Smooth muscle cell of the brain vasculature (primary cell): ENCODE results near the gene DDX55.
"Not testable (repeated sequence)": the region's sequence is repeated elsewhere in the genome, so short reads cannot be mapped to it uniquely, and the experiment has no call there.

Experiments
- DNase-seq: peaks from one replicate; pipeline ENCODE4 v3.0.0-alpha.2; 2012; ENCODE audit warnings: low read depth, low spot score

Gene DDX55, protein sequence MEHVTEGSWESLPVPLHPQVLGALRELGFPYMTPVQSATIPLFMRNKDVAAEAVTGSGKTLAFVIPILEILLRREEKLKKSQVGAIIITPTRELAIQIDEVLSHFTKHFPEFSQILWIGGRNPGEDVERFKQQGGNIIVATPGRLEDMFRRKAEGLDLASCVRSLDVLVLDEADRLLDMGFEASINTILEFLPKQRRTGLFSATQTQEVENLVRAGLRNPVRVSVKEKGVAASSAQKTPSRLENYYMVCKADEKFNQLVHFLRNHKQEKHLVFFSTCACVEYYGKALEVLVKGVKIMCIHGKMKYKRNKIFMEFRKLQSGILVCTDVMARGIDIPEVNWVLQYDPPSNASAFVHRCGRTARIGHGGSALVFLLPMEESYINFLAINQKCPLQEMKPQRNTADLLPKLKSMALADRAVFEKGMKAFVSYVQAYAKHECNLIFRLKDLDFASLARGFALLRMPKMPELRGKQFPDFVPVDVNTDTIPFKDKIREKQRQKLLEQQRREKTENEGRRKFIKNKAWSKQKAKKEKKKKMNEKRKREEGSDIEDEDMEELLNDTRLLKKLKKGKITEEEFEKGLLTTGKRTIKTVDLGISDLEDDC

DNA sequence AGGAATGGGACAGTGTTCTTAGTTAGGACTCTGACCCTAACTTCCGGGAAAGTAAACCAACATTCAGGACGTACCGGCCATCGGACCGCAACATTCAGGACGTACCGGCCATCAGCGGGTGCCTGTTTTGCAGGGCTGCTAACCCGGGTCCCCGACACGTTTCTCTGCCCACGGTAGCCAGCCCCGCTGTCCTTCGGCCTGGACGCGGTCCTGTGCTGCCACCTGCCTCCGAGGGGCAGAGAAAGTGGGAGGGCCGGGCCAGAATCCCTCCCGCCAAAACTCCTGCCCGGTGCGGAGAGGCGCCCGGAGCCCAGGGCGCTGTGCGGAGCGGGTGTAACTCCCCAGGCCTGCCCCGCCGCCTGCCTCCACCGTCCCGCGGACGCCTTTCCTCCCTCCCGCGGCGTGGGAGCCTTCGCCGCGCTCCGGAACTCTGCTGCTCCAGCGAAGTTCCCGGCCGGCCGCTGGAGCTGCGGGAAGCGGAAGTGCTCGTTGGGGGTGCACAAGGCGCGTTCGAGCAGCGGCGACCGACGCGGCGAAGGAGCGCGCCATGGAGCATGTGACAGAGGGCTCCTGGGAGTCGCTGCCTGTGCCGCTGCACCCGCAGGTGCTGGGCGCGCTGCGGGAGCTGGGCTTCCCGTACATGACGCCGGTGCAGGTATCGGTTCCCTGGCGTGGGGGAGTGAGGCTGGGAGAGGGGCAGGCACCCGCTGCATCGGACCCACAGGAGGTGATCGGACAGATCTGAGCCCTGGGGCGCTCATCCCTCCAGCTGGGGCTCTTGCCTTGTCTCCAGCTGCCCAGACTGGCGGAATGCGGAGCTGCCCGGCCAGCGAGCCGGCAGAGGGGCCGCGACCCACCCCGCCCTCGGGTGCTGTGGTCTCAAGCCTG lies at the start of gene DDX55:
TSS of gene DDX55 (plus strand) at position 498 of the 888 bp plus-strand sequence. CDS start at position 548, 50 bp downstream.
- peak; percentile 36 for DNase-seq

DNA sequence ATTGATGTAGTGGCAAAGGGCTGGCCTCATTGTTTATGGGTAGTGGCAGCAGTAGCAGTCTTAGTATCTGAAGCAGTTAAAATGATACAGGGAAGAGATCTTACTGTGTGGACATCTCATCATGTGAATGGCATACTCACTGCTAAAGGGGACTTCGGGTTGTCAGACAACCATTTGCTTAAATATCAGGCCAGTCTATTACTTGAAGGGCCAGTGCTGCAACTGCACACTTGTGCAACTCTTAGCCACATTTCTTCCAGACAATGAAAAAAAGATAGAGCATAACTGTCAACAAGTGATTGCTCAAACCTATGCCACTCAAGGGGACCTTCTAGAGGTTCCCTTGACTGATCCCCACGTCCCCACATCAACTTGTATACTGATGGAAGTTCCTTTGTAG lies 47.8 kb upstream of the DDX55 start:
- not testable (repeated sequence) for DNase-seq

DNA sequence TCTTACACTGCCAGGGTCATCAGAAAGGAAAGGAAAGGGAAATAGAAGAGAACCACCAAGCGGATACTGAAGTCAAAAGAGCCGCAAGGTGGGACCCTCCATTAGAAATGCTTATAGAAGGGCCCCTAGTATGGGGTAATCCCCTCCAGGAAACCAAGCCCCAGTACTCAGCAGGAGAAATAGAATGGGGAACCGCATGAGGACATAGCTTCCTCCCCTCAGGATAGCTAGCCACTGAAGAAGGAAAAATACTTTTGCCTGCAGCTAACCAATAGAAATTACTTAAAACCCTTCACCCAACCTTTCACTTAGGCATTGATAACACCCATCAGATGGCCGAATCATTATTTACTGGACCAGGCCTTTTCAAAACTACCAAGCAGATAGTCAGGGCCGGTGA lies 47.1 kb upstream of the DDX55 start:
- DNase-seq, result not testable (repeated sequence)

DNA sequence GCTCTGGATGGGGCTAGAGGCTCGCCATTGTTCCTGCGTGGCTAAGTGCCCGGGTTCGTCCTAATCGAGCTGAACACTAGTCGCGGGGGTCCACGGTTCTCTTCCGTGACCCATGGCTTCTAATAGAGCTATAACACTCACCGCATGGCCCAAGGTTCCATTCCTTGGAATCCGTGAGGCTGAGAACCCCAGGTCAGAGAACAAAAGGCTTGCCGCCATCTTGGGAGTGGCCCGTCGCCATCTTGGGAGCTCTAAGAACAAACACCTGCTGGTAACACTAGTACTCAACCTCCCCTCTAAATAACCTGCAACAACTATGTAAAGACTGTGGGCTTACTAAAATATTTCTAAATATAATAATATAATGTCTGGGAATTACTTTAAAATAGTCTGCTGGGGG lies 43.4 kb upstream of the DDX55 start:
- DNase-seq, result not testable (repeated sequence)

DNA sequence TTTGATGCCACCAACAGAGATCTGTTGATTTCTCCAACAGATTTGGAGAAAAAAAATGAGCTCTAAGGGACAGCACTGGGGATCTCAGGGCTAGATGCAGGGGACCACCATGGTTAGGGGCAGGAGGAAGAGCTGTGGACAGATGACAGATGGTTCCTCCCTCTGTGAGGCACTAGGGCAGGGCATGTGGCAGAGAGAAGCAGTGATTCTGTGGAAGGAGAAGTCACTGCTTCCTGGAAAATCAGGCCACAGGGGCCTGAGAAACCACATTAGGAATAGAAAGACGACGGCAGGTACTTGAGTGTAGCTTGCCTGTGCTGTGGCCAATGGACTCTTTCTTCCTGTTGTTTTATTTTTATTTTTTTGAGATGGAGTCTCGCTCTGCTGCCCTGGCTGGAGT lies 42.4 kb upstream of the DDX55 start:
- no peak for DNase-seq

DNA sequence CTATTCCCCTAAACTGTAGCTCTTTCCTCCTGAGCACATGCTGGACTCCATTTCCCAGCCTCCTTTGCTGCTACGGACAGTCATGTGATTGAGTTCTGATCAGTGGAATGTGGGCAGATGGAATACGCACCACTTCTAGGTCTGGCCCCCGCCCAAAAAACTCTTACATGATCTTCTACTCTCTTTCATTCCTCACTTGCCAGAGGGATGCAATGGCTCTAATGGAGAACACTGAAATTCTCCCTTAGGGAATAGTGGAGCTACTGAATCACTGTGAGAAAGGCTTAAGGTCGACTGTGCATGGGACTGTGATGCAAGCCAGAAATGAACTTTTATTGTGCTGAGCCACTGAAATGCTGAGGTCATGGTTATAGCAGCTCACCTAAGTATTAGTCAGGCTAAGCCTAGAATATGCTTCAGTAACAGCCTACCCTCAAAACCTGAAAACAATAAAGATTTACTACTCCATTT lies 30.5 kb upstream of the DDX55 start:
- DNase-seq, result no peak

DNA sequence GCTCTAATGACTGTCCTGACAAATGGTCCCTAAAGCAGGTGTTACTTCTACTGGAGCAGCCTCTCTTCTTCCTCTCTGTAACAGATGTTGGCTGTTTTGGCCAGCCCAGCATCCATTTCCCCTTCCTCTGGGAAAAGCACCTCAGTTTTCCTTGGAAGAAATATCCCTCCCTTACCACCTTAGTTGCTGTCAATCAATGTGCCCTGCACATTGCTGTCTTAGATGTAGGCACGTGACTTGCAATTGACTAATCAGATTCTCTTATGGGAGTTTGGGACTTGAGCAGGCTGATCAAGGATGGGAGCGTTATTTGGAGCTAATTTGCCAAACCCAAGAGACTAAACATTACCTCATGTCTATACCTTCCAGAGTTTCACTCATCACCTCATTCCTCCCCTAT lies 29.5 kb upstream of the DDX55 start:
- DNase-seq, result no peak

DNA sequence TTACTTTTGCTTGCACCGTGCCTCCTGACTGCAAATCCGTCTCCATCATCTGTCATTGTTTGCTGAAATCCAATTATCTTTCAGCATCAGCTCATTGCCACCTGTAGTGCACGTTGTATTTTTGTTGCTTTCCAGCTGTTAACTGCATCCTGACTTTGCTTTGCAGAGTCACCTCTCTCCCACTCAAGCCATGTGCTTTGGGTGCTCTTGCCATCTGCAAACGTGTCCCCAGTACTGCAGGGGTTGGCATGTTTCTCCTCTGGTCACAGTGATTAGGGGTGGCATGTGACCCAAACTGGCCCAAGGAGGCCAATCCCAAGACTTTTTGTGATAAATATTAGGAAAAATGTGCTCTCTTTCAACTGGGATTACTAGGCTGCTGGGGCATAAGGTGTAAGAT lies 28.0 kb upstream of the DDX55 start:
- no peak for DNase-seq

DNA sequence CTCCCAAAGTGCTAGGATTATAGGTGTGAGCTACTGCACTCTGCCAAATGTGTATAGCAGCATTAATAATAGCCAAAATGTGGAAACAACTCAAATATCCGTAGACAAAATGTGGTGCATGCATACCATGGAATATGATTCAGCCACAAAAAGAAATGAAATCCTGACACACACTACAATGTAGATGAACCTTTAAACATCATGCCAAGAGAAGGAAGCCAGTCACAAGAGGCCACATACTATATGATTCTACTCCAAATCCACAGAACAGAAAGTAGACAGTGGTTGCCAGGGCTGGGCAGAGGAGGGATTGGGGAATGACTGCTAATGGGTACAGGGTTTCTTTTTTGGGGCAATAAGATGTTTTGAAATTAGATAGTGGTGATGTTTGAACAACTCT lies 25.3 kb upstream of the DDX55 start:
- no peak for DNase-seq

DNA sequence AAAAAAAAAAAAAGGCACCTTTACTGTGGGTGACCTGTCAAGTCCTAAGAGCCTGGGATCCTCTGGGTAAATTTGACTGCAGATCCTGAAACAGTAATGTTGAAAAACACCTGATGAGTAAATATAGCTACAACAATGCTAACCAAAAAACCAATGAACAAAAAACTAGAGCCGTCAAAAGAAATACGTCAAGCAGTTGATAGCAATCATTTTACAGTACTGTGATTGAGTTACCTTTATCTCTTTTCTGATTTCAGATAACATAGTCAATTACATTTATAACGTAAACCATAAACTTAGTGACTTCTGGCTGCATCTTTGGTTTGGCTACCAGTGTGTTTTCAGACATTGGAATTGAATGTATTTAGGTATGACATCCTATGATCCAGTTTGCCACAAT lies 23.7 kb upstream of the DDX55 start:
- DNase-seq, result no peak

DNA sequence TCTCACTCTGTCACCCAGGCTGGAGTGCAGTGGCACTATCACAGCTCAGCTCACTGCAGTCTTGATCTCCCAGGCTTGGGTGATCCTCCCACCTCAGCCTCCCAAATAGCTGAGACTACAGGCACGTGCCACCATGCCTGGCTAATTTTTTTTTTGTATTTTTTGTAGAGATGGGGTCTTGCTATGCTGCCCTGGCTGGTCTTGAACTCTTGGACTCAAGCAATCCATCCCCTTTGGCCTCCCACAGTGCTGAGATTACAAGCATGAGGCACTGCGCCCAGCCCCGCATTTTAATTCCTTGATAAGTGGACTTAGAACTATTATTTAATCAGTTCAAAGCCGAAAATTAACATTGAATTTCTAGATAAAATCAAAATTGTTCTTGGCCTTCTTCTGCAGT lies 23.1 kb upstream of the DDX55 start:
- not testable (repeated sequence) for DNase-seq

DNA sequence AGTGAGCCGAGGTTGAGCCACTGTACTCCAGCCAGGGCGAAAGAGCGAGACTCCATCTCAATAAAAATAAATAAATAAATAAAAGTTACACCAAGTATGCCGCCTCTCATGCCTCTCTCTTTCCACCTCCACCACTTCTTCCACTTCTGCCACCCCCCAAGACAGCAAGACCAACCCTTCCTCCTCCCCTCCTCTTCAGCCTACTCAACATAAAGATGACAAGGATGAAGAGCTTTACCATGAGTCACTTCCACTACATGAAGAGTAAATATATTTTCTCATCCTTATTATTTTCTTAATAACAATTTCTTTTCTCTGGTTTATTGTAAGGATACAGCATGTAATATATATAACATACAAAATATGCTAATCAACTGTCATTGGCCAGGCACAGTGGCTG lies 21.1 kb upstream of the DDX55 start:
- DNase-seq, result no peak

DNA sequence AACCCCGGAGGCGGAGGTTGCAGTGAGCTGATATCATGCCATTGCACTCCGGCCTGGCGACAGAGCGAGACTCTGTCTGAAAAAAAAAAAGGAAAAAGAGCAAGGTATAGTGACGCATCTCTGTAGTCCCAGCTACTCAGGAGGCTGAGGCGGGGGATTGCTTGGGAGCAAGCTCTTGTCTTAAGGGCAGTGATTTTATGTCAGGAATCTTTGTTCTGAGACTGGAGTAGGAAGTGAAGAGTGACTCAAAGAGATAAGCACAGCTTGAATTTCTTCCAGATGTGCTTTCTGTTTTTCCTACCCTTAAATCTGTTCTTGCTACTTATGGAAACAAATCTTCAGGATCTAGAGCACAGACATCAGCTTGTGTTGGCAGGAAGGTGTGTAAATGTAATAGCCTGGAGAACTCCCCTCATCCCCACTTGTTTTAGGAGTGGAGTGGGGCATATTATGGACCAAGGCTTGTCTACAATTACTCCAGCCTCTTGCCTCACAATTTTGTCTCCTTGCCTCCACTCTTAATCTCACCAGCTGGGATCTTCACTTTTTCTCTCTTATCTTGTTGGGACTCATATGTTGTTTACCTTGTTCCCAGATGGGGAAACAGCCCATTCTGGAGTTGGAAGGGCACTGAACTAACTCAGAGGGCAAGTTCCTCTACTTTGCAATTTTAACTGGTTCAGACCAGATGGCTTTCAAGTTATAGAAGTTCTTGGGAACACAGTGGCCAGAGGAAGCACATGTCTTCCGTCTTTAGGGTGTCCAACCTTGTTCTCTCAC lies 10.0 kb upstream of the DDX55 start:
- DNase-seq, result no peak

DNA sequence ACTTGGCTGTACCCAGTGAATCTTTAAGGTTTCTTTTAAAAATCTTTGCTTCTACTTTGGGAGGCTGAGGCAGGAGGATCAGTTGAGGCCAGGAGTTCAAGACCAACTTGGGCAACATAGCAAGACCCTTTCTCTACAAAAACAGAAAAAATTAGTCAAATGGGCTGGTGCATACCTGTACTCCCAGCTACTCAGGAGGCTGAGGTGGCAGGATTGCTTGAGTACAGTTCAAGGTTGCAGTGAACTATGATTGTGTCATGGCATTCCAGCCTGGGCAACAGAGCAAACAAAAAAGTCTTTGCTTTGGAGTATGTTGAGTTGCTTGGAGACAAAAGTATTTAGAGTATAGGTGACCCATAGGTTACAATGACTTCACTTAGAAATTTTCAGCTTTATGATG lies 6.2 kb upstream of the DDX55 start:
- no peak for DNase-seq

DNA sequence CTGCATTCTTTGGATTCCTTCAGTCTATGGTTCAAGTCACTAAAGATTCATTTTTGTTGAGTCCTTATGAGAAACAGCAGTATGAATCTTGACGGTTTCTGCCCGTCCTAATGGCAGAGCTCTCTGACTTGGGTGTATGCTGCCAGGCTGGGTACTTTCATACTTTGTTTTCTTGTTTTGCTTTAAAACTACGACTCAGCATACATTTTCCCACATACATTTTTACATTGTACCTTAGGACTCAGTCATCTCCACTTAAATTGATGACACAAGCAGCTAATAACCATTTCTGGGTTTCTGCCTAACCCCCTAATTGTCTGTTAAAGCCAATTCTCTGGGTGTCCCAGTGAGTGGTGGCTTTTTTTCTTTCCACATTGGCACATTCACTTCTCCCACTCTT lies 4.8 kb upstream of the DDX55 start:
- DNase-seq, result no peak

DNA sequence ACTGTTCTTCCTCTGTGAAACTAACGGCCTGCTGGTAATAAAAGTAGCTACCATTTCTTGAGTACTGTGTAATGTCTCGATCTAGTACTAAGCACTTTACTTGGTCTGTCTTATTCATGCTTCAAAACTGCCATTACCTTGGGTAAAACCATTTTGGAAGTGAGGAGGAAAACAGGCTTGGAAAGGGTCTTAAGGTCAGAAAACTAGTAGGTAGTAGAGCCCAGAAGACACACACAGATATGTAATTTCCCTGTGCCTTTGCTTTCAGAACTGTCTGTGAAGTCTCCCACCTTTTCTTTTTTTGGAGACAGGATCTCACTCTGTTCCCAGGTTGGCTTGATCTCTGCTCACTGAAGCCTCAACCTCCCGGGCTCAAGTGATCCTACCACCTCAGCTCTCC lies 3.4 kb upstream of the DDX55 start:
- DNase-seq, result no peak

DNA sequence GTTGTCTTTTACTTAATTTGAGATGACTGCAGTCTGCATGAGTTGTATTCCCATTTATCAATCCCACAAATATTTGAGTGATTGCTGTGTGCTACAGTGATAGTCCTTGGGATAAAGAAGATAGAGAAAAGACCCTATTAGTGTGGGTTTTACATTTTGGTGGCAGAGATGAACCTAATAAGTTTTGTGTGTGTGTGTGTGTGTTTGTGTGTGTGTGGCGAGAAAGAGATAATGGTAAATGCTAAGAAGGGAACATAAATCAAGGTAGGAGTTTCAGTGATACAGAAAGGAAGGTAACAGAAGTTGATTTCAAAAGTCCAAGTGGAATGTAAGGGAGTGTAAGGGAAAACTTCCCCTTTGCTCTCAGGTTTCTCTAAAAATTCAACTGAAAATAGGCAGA lies 2.6 kb upstream of the DDX55 start:
- no peak for DNase-seq

DNA sequence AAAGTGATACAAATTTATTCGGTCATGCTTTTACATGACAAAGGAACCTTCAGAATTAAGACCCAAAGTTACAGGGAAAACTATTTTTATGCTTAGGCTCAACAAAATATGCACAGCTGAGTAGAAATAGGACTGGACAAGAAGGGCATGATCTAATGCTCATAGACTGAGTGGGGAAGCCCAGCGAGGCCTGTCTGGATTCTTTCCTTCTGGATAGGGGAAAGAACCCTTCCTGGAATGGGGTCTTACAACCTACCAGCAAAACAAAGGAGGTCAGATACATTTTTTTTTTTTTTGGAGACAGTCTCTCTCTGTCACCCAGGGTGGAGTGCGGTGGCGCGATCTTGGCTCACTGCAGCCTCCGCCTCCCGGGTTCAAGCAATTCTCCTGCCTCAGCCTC lies 2.2 kb upstream of the DDX55 start:
- DNase-seq, result no peak

DNA sequence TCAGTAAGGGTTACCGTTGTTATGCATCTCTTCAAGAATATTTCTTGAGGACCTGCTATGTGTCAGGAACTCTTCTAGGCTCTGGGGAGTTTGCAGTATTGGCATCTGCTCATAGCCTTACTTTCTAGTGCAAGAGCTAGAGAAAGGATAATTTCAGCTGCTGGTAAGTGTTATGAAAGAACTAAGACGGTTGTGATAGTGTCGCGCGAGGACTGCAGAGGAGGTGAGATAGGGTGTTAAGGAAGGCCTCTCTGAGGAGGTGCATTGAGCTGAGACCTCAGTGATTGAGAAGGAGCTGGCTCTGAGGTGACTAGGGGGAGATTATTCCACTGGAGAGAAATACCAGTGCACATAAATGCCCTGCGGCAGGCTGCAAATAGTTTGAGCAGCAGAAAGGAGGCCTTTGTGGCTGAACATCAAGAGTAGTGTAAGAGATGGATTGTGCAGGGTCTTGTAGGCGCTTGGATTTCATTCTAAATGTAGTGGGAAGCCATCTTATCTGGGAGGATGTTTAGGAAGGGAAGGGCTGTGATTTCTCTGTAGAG lies 824 bp downstream of the DDX55 start:
- no peak for DNase-seq

DNA sequence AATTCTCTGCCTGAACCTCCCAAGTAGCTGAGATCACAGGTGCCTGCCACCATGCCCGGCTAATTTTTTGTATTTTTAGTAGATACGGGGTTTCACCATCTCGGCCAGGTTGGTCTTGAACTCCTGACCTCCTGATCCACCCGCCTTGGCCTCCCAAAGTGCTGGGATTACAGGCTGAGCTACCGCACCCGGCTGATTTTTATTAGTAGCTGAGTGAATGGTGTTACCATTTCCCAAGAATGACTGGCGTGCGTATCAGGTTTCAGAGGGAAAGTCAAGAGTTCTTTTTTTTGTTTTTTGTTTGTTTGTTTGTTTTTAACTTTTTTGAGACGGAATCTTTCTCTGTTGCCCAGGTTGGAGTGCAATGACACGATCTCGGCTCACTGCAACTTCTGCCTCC lies 1.6 kb downstream of the DDX55 start:
- DNase-seq, result not testable (repeated sequence)

DNA sequence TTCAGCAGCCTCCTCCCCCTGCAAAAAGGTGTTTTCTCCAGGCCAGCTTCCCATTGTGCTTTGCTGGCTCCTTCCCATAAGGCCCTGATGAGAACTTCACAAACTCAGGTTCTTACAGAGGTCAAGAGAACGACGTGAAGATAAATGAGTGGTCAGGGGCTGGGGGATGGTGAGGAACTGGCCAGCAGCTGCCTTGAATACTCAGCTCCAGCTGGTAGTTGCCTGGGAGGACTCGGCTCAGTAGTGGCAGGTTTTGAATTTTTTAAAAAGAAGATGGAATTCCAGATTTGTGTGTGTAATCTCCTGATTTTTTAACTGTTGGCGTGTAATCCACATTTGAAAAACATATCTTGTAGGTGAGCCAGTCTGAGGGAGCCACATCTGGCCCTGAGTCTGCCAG lies 5.9 kb downstream of the DDX55 start:
- DNase-seq, result no peak
